Ascending aorta (tissue), 2 donors: ENCODE results near the gene TRIM62. TPM values are rescaled to one million over a fixed set of nuclear protein-coding genes. Genes with fewer than 3 reads are reported as not detected.

ENCODE experiments used
- DNase-seq, 2 donors: peaks; one replicate each; pipeline ENCODE4 v3.0.0-alpha.2; 2019; ENCODE audit warnings: low spot score in 2 of 2
- H3K27ac ChIP-seq, 2 donors: fragments of 200-600 bp; sonication (generic); one replicate each; pipeline ENCODE4 v1.5.1; 2016 to 2017; ENCODE audit warnings: mild to moderate bottlenecking in 1 of 2
- H3K27me3 ChIP-seq: fragments of 200-600 bp; sonication (generic); one replicate; pipeline ENCODE4 v1.5.1; 2017
- H3K36me3 ChIP-seq, 2 donors: fragments of 200-600 bp; sonication (generic); one replicate each; pipeline ENCODE4 v1.5.1; 2016
- H3K4me1 ChIP-seq, 2 donors: fragments of 200-600 bp; sonication (generic); one replicate each; pipeline ENCODE4 v1.5.1; 2016 to 2017; ENCODE audit warnings: mild to moderate bottlenecking in 1 of 2
- H3K4me3 ChIP-seq, 2 donors: fragments of 200-600 bp; sonication (generic); one replicate each; pipeline ENCODE4 v1.5.1; 2016 to 2017; ENCODE audit warnings: mild to moderate bottlenecking in 1 of 2
- H3K9me3 ChIP-seq, 2 donors: fragments of 200-600 bp; sonication (generic); one replicate each; pipeline ENCODE4 v1.5.1; 2016
- CTCF ChIP-seq, 3 experiments: fragments of 200-600 bp in 2 of 3; fragments of 450-650 bp in 1 of 3; sonication (generic) in 2 of 3; IDR thresholded peaks; one replicate each; pipeline ENCODE4 v1.5.1; 2016 to 2019; ENCODE audit warnings: antibody characterized with exemption in 3 of 3, mild to moderate bottlenecking in 1 of 3, moderate library complexity in 1 of 3
- intact Hi-C: fragments of 100-400 bp; cut with DNase I; formaldehyde crosslinking; loops from one replicate; pipeline ENCODE4 v1.15.1; 2023
- total RNA-seq: library from RNA; depleted of rRNA; stranded (reverse); fragments of >200 nt; gene quantifications from one replicate; pipeline ENCODE4 v1.1.0, GENCODE V29; 2016

The TRIM62 gene
- total RNA-seq, 1 donor from 2014 or later, result 18.1 TPM

- H3K4me3 ChIP-seq, result no peak overlapping the region
- DNase-seq, result no peak
- H3K9me3 ChIP-seq, result no peaks in the 10 kb centered on the region
- H3K27ac ChIP-seq, result no peak overlapping the region
- no peaks in the 10 kb centered on the region for H3K36me3 ChIP-seq
- TF ChIP-seq CTCF (IDR thresholded peaks at IDR 0.05), result no peak
- H3K4me1 ChIP-seq, result no peaks in the 10 kb centered on the region
- intact Hi-C loops, result no loop called here
- no peaks in the 10 kb centered on the region for H3K27me3 ChIP-seq
These were observed 24.5 kb upstream of the TRIM62 start for GRCh38 chr1:33206340-33206739.

GRCh38 chr1:33195556-33195955 lies 13.7 kb upstream of the TRIM62 start:
- Histone ChIP-seq H3K4me1 (no peaks in the 10 kb centered on the region), H3K9me3 (no peaks in the 10 kb centered on the region), H3K27me3 (no peaks in the 10 kb centered on the region), H3K4me3 (no peak overlapping the region), H3K27ac (no peak overlapping the region), H3K36me3 (no peaks in the 10 kb centered on the region)
- no peak for TF ChIP-seq CTCF (IDR thresholded peaks at IDR 0.05)
- intact Hi-C loops, result no loop called here
- DNase-seq, result no peak

GRCh38 chr1:33191731-33192275 lies 10.0 kb upstream of the TRIM62 start:
- Histone ChIP-seq H3K4me3 (no peak overlapping the region), H3K36me3 (no peaks in the 10 kb centered on the region), H3K4me1 (no peaks in the 10 kb centered on the region), H3K27me3 (no peaks in the 10 kb centered on the region), H3K9me3 (no peaks in the 10 kb centered on the region), H3K27ac (no peak overlapping the region)
- intact Hi-C loops, result no loop called here
- no peak for TF ChIP-seq CTCF (IDR thresholded peaks at IDR 0.05)
- no peak for DNase-seq

GRCh38 chr1:33190701-33191100 lies 8.9 kb upstream of the TRIM62 start:
- Histone ChIP-seq H3K9me3 (no peaks in the 10 kb centered on the region), H3K27me3 (no peaks in the 10 kb centered on the region), H3K27ac (no peak overlapping the region), H3K36me3 (no peaks in the 10 kb centered on the region), H3K4me3 (no peak overlapping the region), H3K4me1 (no peaks in the 10 kb centered on the region)
- TF ChIP-seq CTCF (IDR thresholded peaks at IDR 0.05), result no peak
- intact Hi-C loops, result no loop called here
- DNase-seq, result no peak

- intact Hi-C loops, result no loop called here
These were observed 6.9 kb upstream of the TRIM62 start for GRCh38 chr1:33188572-33189275.

More at GRCh38 chr1:33188572-33189275, 6.9 kb upstream of the TRIM62 start:
- H3K27me3 ChIP-seq, result no peaks in the 10 kb centered on the region
- H3K4me3 ChIP-seq, result no peak overlapping the region
- H3K4me1 ChIP-seq, result no peaks in the 10 kb centered on the region
- H3K36me3 ChIP-seq, result no peaks in the 10 kb centered on the region
- no peak for TF ChIP-seq CTCF (IDR thresholded peaks at IDR 0.05)
- no peak for DNase-seq
- no peaks in the 10 kb centered on the region for H3K9me3 ChIP-seq
- no peak overlapping the region for H3K27ac ChIP-seq
